Fibroblast of lung (primary cell): ENCODE measurements around the gene CLTCL1. TPM values are rescaled to one million over a fixed set of nuclear protein-coding genes. Genes with fewer than 3 reads are reported as not detected.

ENCODE experiments used
- DNase-seq, 2 donors: peaks; one replicate each; pipeline versions ENCODE4 v3.0.0 to v3.0.0-alpha.2; 2010; ENCODE audit warnings: low read depth in 2 of 2
- H2AFZ ChIP-seq: 2 replicates; pipeline ENCODE4 v1.5.1; 2012; ENCODE audit warnings: low read length, control low read depth, inconsistent platforms
- H3K27ac ChIP-seq: 2 replicates; pipeline ENCODE4 v1.5.1; 2011; ENCODE audit warnings: low read length, control low read depth; ENCODE audit not compliant: insufficient read depth
- H3K27me3 ChIP-seq: 2 replicates; pipeline ENCODE4 v1.5.1; 2011; ENCODE audit warnings: mild to moderate bottlenecking, low read length; ENCODE audit not compliant: control insufficient read depth, insufficient read depth
- H3K36me3 ChIP-seq: 2 replicates; pipeline ENCODE4 v1.5.1; 2011; ENCODE audit warnings: low read length; ENCODE audit not compliant: control insufficient read depth, insufficient read depth
- H3K4me1 ChIP-seq: 2 replicates; pipeline ENCODE4 v1.5.1; 2011; ENCODE audit warnings: low read length; ENCODE audit not compliant: control insufficient read depth, insufficient read depth; ENCODE audit errors: extremely low read depth
- H3K4me2 ChIP-seq: 2 replicates; pipeline ENCODE4 v1.5.1; 2011; ENCODE audit warnings: low read length, control low read depth; ENCODE audit not compliant: insufficient read depth; ENCODE audit errors: extremely low read depth
- H3K4me3 ChIP-seq, 4 experiments: fragments of 200-600 bp in 1 of 4; sonication (generic) in 1 of 4; replicated peaks in 1 of 4; 2 replicates each; pipeline ENCODE4 v1.5.1; 2011 to 2016; ENCODE audit warnings: low read length in 4 of 4, low read depth in 3 of 4, mild to moderate bottlenecking in 3 of 4, control low read depth in 2 of 4, inconsistent platforms in 1 of 4, mixed read lengths in 1 of 4; ENCODE audit not compliant: insufficient read depth in 1 of 4; ENCODE audit errors: control extremely low read depth in 1 of 4
- H3K79me2 ChIP-seq: 2 replicates; pipeline ENCODE4 v1.5.1; 2012; ENCODE audit warnings: mild to moderate bottlenecking, low read length, inconsistent platforms; ENCODE audit not compliant: control insufficient read depth, insufficient read depth
- H3K9ac ChIP-seq: 2 replicates; pipeline ENCODE4 v1.5.1; 2011; ENCODE audit warnings: mild to moderate bottlenecking, low read length, control low read depth; ENCODE audit not compliant: insufficient read depth
- H3K9me3 ChIP-seq: 2 replicates; pipeline ENCODE4 v1.5.1; 2012; ENCODE audit warnings: low read depth, low read length; ENCODE audit not compliant: control insufficient read depth, insufficient read depth
- H4K20me1 ChIP-seq: 2 replicates; pipeline ENCODE4 v1.5.1; 2011; ENCODE audit warnings: low read length; ENCODE audit not compliant: control insufficient read depth, insufficient read depth; ENCODE audit errors: extremely low read depth
- EZH2 ChIP-seq: IDR thresholded peaks from 2 replicates; pipeline ENCODE4 v1.5.1; 2012; ENCODE audit warnings: low read length, control low read depth, mild to moderate bottlenecking; ENCODE audit errors: missing control alignments
- polyA plus RNA-seq, 2 donors: library from polyadenylated mRNA; depleted of rRNA in 1 of 2; stranded (reverse) in 1 of 2; unstranded in 1 of 2; fragments of >200 nt; gene quantifications; 2 replicates each; pipeline ENCODE4 v1.2.1, GENCODE V29; 2011 to 2012; ENCODE audit warnings: missing spikeins in 1 of 2
- total RNA-seq: library from RNA; depleted of rRNA; stranded (reverse); fragments of >200 nt; gene quantifications from 2 replicates; pipeline ENCODE4 v1.2.1, GENCODE V29; 2014
- TF ChIP-seq, protein P1 (sequence below), 2 donors: IDR thresholded peaks in 1 of 2; conservative IDR thresholded peaks in 1 of 2; 1 replicate in 1 of 2; 2 replicates in 1 of 2; pipeline ENCODE4 v1.5.1; 2011 to 2012; ENCODE audit warnings: low read length in 2 of 2, control low read depth in 1 of 2, inconsistent platforms in 1 of 2, low read depth in 1 of 2, mild to moderate bottlenecking in 1 of 2

The CLTCL1 gene
- total and polyA plus RNA-seq, 2 donors (not counting 1 experiment from before 2014, with no cell fraction given): 6.5 to 13.4 TPM

DNA sequence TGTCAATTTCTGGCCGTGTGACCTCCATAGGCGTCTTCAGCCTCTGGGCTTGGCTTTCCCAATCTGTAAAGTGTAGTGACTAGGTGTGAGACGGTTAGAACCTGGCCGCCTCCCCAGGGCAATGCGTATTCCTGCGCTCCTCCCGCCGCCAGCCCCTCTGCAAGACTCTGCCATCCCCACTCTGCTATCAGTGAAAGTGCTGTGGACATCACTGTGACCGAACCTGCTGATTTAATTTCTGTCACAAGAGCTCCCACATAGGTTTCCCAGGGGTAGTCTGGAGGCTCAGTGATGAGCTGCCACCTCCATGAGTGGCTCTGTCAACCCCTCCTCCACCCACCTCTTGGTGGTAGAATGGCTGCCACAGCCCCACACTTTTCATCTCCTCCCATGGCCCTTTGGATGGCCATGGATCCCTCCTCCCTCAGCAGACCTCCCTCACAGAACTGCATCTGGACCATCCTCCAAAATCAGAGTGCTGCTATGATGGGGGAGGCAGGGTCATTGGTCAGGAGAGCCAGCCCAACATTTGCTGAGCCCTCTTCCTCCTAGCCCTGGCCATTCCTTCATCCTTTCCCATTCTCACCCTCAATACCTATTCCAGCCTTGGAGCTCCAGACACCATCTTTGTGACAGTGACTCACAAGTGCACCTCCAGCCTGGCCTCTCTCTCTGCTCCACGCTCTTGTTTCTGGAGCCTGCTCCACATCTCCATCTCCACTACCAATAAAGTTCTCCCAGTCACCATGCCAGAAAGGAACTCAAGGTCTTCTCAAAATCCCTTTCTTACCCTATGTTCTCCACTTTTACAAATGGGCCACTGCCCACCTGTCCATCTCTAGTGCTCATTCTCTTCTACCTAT lies 140.0 kb downstream of the CLTCL1 start:
- Histone ChIP-seq H3K27me3 (peaks cover 41% of the 10 kb centered on the region), H3K9ac (no peak overlapping the region)
- TF ChIP-seq, protein P1, sequence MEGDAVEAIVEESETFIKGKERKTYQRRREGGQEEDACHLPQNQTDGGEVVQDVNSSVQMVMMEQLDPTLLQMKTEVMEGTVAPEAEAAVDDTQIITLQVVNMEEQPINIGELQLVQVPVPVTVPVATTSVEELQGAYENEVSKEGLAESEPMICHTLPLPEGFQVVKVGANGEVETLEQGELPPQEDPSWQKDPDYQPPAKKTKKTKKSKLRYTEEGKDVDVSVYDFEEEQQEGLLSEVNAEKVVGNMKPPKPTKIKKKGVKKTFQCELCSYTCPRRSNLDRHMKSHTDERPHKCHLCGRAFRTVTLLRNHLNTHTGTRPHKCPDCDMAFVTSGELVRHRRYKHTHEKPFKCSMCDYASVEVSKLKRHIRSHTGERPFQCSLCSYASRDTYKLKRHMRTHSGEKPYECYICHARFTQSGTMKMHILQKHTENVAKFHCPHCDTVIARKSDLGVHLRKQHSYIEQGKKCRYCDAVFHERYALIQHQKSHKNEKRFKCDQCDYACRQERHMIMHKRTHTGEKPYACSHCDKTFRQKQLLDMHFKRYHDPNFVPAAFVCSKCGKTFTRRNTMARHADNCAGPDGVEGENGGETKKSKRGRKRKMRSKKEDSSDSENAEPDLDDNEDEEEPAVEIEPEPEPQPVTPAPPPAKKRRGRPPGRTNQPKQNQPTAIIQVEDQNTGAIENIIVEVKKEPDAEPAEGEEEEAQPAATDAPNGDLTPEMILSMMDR (conservative IDR thresholded peaks at IDR 0.05 in 1 of 2, IDR thresholded peaks at IDR 0.05 in 1 of 2; ENCODE audit: low read depth in 1 of 2, low read length in 2 of 2): no peak
- no peak for TF ChIP-seq EZH2

GRCh38 chr22:19150482-19151328 lies 140.8 kb downstream of the CLTCL1 start:
- TF ChIP-seq, protein P1 (conservative IDR thresholded peaks at IDR 0.05 in 1 of 2, IDR thresholded peaks at IDR 0.05 in 1 of 2; ENCODE audit: low read depth in 1 of 2, low read length in 2 of 2): no peak
- peak; percentile 99 for TF ChIP-seq EZH2
- no peak overlapping the region for H3K4me3 ChIP-seq
- H3K4me2 ChIP-seq: no peak overlapping the region
- H2AFZ ChIP-seq: no peak overlapping the region
- H3K27me3 ChIP-seq: peaks cover 41% of the 10 kb centered on the region
- H3K9me3 ChIP-seq: no peaks in the 10 kb centered on the region
- no peak for DNase-seq
- H3K4me1 ChIP-seq: no peaks in the 10 kb centered on the region
- no peak overlapping the region for H3K9ac ChIP-seq
- no peaks in the 10 kb centered on the region for H3K79me2 ChIP-seq
- no peak overlapping the region for H3K27ac ChIP-seq
- H3K36me3 ChIP-seq: no peaks in the 10 kb centered on the region
- H4K20me1 ChIP-seq: no peaks in the 10 kb centered on the region

More for the DNA sequence above, 140.0 kb downstream of the CLTCL1 start:
- DNase-seq: no peak
- no peaks in the 10 kb centered on the region for H3K79me2 ChIP-seq
- H3K4me3 ChIP-seq: no peak overlapping the region
- H3K27ac ChIP-seq: no peak overlapping the region
- no peaks in the 10 kb centered on the region for H3K9me3 ChIP-seq
- no peak overlapping the region for H3K4me2 ChIP-seq
- H2AFZ ChIP-seq: no peak overlapping the region
- no peaks in the 10 kb centered on the region for H3K36me3 ChIP-seq
- H4K20me1 ChIP-seq: no peaks in the 10 kb centered on the region
- H3K4me1 ChIP-seq: no peaks in the 10 kb centered on the region

DNA sequence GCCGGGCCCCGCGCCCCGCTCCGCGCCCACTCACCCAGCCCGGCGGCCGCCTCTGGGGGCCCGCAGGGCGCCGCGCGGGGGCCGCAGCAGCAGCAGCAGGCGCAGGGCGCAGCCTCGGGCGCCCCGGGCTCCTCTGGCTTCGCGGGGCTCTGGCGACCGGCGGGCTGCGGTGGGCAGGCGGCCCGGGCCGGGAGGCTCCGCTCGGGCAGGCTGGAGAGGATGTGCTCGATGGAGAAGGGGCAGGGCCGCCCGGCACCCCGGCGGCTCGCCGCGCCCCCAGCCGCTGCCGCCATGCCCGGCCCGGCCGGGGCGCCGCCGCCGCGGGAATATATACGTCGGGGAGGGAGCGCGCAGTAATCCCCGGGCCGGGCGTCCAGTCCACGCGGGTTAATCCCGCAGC lies 141.5 kb downstream of the CLTCL1 start, which contains the start of gene GSC2:
GSC2 (minus strand) TSS at position 302 of the 400 bp plus-strand sequence; CDS start at position 293, 9 bp downstream.
- H3K9me3 ChIP-seq: no peaks in the 10 kb centered on the region
- H3K27ac ChIP-seq: no peak within 1 kb of the TSS
- H3K4me3 ChIP-seq: no peak within 1 kb of the TSS
- H3K27me3 ChIP-seq: peaks cover 41% of the 10 kb centered on the region
- no peak for DNase-seq
- no peak for TF ChIP-seq EZH2
- TF ChIP-seq, protein P1 (conservative IDR thresholded peaks at IDR 0.05 in 1 of 2, IDR thresholded peaks at IDR 0.05 in 1 of 2; ENCODE audit: low read depth in 1 of 2, low read length in 2 of 2): no peak
- H3K9ac ChIP-seq: no peak within 1 kb of the TSS
- no peaks in the 10 kb centered on the region for H4K20me1 ChIP-seq
- H3K4me2 ChIP-seq: no peak within 1 kb of the TSS
- H3K36me3 ChIP-seq: no peaks in the 10 kb centered on the region
- no peak within 1 kb of the TSS for H2AFZ ChIP-seq
- H3K79me2 ChIP-seq: no peaks in the 10 kb centered on the region
- no peaks in the 10 kb centered on the region for H3K4me1 ChIP-seq
